Skin epidermis (tissue), 12 donors: ENCODE measurements around the gene FHOD3.
A peak's percentile ranks its signal among the peaks of the same experiment; 100 is the strongest.

Experiments
- H3K27ac ChIP-seq, 21 experiments: fragments of 200-600 bp; sonication (generic) in 11 of 21; one replicate each; pipeline ENCODE4 v1.5.0; 2020; ENCODE audit warnings: mild to moderate bottlenecking in 3 of 21, inconsistent platforms in 2 of 21, moderate library complexity in 2 of 21
- H3K4me3 ChIP-seq, 7 experiments: fragments of 200-600 bp; sonication (generic) in 2 of 7; one replicate each; pipeline ENCODE4 v1.5.0; 2020; ENCODE audit warnings: inconsistent platforms in 2 of 7, mild to moderate bottlenecking in 2 of 7, moderate library complexity in 1 of 7

The FHOD3 gene

GRCh38 chr18:36297417-36298125 is at the start of gene FHOD3:
TSS of gene FHOD3 (plus strand) at chr18:36297713. CDS start at chr18:36297836, 123 bp downstream.
- Histone ChIP-seq H3K4me3 (peak within 1 kb of the TSS; percentile 37 to 57 (median 50)), H3K27ac (peak within 1 kb of the TSS in 18 of 21 experiments; percentile 18 to 81 (median 60))

GRCh38 chr18:36249392-36249791 is 48.1 kb upstream of the FHOD3 start:
- no peak overlapping the region for H3K27ac ChIP-seq
- no peak overlapping the region for H3K4me3 ChIP-seq

GRCh38 chr18:36250827-36251226 is 46.7 kb upstream of the FHOD3 start:
- Histone ChIP-seq H3K4me3 (no peak overlapping the region), H3K27ac (no peak overlapping the region)

- no peak overlapping the region for H3K27ac ChIP-seq
Measured at GRCh38 chr18:36255072-36255698, 42.3 kb upstream of the FHOD3 start.

GRCh38 chr18:36256094-36256493 is 41.4 kb upstream of the FHOD3 start:
- H3K4me3 ChIP-seq = no peak overlapping the region

More at GRCh38 chr18:36255072-36255698, 42.3 kb upstream of the FHOD3 start:
- H3K4me3 ChIP-seq = no peak overlapping the region

GRCh38 chr18:36262971-36263370 is 34.5 kb upstream of the FHOD3 start:
- H3K27ac ChIP-seq = no peak overlapping the region
- H3K4me3 ChIP-seq = no peak overlapping the region

More at GRCh38 chr18:36256094-36256493, 41.4 kb upstream of the FHOD3 start:
- no peak overlapping the region for H3K27ac ChIP-seq

- no peak overlapping the region for H3K27ac ChIP-seq
- H3K4me3 ChIP-seq = no peak overlapping the region
Measured at GRCh38 chr18:36264283-36264682, 33.2 kb upstream of the FHOD3 start.

GRCh38 chr18:36265015-36265414 is 32.5 kb upstream of the FHOD3 start:
- no peak overlapping the region for H3K27ac ChIP-seq
- H3K4me3 ChIP-seq = no peak overlapping the region

- H3K27ac ChIP-seq = no peak overlapping the region
- H3K4me3 ChIP-seq = no peak overlapping the region
Measured at GRCh38 chr18:36269157-36269556, 28.4 kb upstream of the FHOD3 start.

GRCh38 chr18:36271153-36271552 is 26.4 kb upstream of the FHOD3 start:
- H3K27ac ChIP-seq = no peak overlapping the region

GRCh38 chr18:36273347-36273746 is 24.2 kb upstream of the FHOD3 start:
- Histone ChIP-seq H3K4me3 (no peak overlapping the region), H3K27ac (no peak overlapping the region)

More at GRCh38 chr18:36271153-36271552, 26.4 kb upstream of the FHOD3 start:
- no peak overlapping the region for H3K4me3 ChIP-seq

GRCh38 chr18:36274083-36274715 is 23.3 kb upstream of the FHOD3 start:
- Histone ChIP-seq H3K27ac (no peak overlapping the region), H3K4me3 (no peak overlapping the region)

- no peak overlapping the region for H3K27ac ChIP-seq
- no peak overlapping the region for H3K4me3 ChIP-seq
Measured at GRCh38 chr18:36275561-36275960, 22.0 kb upstream of the FHOD3 start.

- Histone ChIP-seq H3K27ac (no peak overlapping the region), H3K4me3 (no peak overlapping the region)
Measured at GRCh38 chr18:36279001-36279400, 18.5 kb upstream of the FHOD3 start.

- no peak overlapping the region for H3K4me3 ChIP-seq
- H3K27ac ChIP-seq = no peak overlapping the region
Measured at GRCh38 chr18:36281936-36282335, 15.6 kb upstream of the FHOD3 start.

- H3K4me3 ChIP-seq = no peak overlapping the region
- no peak overlapping the region for H3K27ac ChIP-seq
Measured at GRCh38 chr18:36283448-36283847, 14.1 kb upstream of the FHOD3 start.

GRCh38 chr18:36284268-36284667 is 13.2 kb upstream of the FHOD3 start:
- no peak overlapping the region for H3K4me3 ChIP-seq
- no peak overlapping the region for H3K27ac ChIP-seq

GRCh38 chr18:36284671-36285295 is 12.7 kb upstream of the FHOD3 start:
- Histone ChIP-seq H3K4me3 (no peak overlapping the region), H3K27ac (no peak overlapping the region)

GRCh38 chr18:36287653-36288052 is 9.9 kb upstream of the FHOD3 start:
- no peak overlapping the region for H3K27ac ChIP-seq
- H3K4me3 ChIP-seq = no peak overlapping the region

- Histone ChIP-seq H3K4me3 (no peak overlapping the region), H3K27ac (no peak overlapping the region)
Measured at GRCh38 chr18:36288689-36289088, 8.8 kb upstream of the FHOD3 start.
